GM23248 (cell line): ENCODE results near the gene NVL.
"Not testable (repeated sequence)": the region's sequence is repeated elsewhere in the genome, so short reads cannot be mapped to it uniquely, and the experiment has no call there.

ENCODE experiments used
- EZH2 ChIP-seq: fragments of 200-600 bp; sonication (generic); IDR thresholded peaks from 2 replicates; pipeline ENCODE4 v1.6.1; 2018; ENCODE audit warnings: antibody characterized with exemption, mild to moderate bottlenecking; ENCODE audit not compliant: insufficient read depth, poor library complexity, severe bottlenecking
- EZH2phosphoT487 ChIP-seq: fragments of 200-600 bp; sonication (generic); IDR thresholded peaks from 2 replicates; pipeline ENCODE4 v1.6.1; 2018; ENCODE audit warnings: antibody characterized with exemption, moderate library complexity, mild to moderate bottlenecking, low read depth; ENCODE audit not compliant: insufficient read depth

DNA sequence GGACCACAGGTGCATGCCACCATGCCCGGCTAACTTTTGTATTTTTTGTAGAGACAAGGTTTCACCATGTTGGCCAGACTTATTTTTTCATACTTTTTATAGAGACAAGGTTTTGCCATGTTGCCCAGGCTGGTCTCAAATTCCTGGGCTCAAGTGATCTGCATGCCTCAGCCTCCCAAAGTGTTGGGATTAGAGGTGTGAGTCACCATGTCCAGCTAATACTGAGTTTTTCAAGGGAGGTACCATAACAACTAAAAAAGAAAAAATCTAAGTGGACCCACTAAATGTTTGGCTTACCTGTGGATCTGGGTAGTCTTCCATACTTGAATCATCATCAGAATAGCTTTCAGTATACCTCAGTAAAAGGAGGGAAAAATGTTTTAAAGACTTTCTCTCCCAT, 18.5 kb downstream of the NVL start:
- not testable (repeated sequence) for TF ChIP-seq EZH2phosphoT487, EZH2
